ENCODE measurements around the gene LRRC4C.
A peak's percentile ranks its signal among the peaks of the same experiment; 100 is the strongest.
"Not testable (repeated sequence)": the region's sequence is repeated elsewhere in the genome, so short reads cannot be mapped to it uniquely, and the experiment has no call there.

LRRC4C gene

DNA sequence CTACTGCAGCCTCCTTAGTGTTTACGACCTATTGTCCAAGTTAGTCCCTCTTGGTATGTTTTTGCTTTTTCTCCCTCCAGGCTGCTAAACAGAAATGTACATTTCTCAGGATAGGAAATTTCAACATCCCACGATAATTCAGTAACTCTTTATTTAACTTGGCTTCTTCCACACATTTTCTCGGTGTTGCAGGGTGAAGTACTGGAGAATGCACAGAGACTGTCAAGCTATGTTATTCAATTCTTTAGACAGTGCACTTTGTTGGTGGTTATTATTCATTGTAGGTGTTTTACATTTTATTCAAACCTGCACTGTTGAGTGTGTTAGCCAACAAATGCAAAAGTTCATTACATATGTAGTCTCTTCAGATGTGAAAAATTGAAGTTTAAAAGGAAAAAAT, 839.8 kb downstream of the LRRC4C start:
- DNase-seq: no peak

- no peak for DNase-seq
Observed at GRCh38 chr11:40606800-40607199, 852.7 kb downstream of the LRRC4C start.

DNA sequence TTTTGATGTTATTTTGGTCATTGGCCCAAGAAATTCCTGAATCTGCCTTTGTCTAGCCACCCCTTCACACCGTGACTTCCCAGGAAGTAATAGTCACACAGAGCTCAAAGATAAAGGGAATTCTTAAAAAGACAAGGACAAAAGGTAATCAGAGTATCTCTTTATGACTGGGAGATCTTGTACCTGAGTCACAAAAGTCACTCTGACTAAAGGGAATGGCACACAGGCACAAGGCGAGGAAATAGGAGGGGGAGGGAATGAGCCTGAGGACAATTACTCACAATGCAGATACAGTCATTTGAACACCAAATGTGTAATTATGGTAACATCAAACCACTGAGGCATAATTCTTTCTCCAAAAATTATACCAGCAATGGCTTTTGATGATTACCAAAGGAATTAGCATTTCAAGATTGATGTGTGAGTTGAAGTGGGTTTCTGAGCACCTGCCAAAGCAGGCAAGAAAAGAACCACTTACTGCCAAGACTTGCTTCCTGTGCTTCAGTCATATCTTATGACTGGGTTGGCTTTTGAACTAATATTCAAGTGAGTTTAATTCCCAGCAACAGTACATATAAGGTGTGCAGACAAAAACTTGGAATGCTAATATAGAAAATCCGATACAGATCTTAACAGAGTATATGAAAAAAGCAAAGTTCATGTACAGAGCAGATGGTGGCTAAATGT, 856.4 kb downstream of the LRRC4C start:
- no peak for DNase-seq

DNA sequence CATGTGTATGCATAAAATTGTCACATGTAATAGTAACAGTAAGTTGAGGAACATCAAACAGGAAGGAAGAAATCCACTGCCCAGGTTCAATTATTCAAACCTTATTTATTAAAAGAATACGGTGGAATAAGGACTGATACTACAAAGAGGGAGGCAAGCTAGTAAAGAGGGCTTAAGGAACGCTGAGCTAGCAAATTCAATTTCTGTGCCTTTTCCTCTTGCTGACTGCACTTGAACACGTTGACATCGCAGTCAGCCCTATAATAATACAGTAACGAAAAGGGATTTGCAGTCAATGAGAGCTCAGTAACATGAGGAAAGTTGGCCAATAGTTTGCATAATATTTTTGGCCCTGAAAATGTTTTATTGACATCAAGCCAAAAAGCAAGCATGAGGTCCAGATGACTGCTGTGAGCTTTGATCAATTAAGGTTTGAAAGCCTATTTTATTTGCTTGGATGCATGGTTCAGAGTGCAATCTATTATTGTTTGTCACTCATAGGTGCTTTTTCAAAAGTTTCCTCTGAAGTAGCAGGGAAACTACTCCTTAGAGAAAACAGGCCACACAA, 861.8 kb downstream of the LRRC4C start:
- DNase-seq: no peak

DNA sequence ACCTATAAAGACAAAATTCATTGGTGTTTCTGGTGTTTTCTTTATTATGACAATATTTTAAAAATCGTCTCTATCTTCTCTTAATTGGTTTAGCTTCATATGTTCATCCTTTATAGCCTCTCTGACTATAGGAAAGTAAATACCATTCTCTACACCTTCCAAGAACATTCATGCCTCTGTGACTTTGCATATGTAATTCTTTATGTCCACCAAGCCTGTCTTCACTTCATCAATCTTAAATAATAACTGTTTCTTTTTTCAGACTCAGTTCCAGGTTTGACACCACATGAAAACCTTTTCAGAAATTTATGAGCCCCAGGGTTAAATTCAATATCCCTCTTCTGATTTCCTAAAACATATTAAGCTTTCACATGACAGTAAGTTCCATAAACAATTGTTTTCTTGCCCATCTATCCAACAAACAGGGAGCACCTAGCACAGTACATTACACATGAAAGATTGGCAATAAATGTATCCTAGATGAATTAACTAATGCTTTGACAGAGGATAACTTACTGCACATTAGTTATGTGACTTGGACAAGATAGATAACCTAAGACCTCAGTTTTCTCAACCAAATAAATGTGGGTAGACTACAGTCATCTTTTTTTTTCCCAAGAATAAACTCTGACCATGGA, 886.1 kb downstream of the LRRC4C start:
- no peak for DNase-seq

GRCh38 chr11:40569947-40570531, 889.4 kb downstream of the LRRC4C start:
- DNase-seq: no peak

DNA sequence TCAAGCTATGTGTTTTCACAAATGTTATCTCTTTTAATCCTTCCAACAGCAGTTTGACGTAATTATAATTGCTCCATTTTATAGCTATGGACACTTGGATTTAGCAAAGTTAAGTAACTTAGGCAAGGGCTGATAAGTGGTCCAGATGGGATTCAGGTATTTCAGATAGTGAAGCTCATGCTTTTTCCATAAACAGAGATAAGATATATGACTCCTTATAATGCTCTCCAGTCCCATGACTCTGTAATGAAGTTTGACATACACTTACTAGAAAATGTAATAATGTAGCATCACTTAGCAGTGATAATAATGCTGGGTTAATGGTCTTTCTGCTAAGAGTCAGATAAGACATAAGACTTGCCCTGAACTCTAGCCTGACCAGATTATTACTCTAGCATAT, 892.1 kb downstream of the LRRC4C start:
- peak; percentile 51 for DNase-seq

GRCh38 chr11:40544162-40544561, 915.3 kb downstream of the LRRC4C start:
- no peak for DNase-seq

DNA sequence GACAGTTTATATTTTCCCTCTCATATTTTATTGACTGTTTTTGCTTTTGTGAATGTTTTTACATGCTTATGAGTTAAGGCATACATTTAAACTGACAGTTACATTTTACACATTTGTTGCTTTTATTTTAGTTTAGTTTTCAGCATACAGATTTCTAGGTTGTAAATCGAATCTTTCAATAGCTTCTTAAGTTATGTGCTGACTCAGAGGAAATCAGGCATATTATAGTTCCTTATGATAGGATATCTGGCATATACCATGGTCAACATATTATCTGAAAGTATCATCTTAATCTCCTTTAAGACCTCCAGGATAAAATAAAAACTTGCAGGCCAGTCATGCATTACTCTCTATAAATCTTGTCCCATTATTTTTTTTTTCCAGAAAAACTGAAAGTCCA, 916.6 kb downstream of the LRRC4C start:
- DNase-seq: no peak

DNA sequence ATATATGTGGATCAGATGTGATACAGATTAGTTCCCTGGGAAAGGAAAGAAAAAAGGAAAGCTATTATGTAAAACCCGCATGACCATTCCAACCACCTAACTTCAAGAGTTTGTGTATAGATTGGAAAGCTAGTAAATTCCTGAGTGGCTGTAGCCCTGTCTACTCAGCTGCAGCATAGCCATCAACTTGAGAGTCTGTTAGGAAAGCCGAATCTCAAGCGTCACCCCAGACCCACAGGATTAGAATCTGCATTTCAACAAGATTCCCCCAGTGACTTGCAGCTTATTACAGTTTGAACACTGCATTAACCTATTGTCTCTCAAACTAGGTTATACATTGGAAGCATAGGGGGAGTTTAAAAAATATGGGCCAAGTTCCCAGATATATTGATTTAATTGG, 921.7 kb downstream of the LRRC4C start:
- peak; percentile 8 for DNase-seq

DNA sequence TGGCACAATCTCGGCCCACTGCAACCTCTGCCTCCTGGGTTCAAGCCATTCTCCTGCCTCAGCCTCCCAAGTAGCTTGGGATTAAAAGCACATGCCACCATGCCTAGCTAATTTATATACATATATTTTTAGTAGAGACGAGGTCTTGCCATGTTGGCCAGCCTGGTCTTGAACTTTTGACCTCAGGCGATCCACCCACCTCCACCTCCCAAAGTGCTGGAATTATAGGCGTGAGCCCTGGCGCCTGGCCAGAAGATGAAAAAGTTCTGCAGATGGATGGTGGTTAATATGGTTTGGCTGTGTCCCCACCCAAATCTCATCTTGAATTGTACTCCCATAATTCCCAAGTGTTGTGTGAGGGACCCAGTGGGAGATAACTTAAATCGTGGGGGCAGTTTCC, 937.4 kb downstream of the LRRC4C start:
- DNase-seq: not testable (repeated sequence)

- no peak for DNase-seq
Observed at GRCh38 chr11:40517122-40517521, 942.3 kb downstream of the LRRC4C start.

DNA sequence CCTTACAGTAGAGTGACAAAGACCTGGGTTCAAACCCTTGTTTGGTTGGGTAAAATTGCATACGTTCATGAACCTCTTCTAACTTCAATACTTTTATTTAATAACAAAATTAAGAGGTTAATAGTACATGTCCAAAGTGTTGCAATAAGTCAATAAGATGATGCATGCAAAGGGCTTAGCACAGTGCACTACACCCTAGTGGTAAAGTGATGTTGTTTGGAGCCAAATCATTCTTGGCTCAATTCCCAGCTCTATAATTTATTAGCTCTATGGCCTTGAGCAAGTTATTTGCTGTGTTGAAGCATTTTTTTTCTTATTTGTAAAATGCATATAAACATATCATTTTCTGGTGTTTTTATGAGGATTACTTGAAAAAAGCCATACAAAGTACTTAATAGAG, 945.3 kb downstream of the LRRC4C start:
- DNase-seq: no peak

- DNase-seq: no peak
Observed at GRCh38 chr11:40513281-40513680, 946.2 kb downstream of the LRRC4C start.

GRCh38 chr11:40508303-40508702, 951.1 kb downstream of the LRRC4C start:
- DNase-seq: no peak

- no peak for DNase-seq
Observed at GRCh38 chr11:40506226-40506625, 953.2 kb downstream of the LRRC4C start.

DNA sequence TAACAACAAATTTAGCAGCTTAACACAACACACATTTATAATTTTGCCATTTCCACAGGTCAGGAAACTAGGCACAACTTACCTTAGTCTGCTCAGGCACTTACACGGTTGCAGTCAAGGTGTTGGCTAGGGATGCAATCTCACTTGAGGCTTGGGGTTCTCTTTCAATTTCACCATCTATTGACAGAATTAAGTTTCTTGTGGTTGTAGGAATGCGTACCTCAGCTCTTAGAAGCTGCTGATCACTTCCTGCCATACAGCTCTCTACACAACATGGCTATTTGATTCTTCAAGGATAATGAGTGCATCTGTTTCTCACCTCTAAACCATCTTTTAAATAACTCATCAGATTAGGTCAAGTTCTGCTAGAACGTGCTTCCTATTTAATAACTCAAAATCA, 968.1 kb downstream of the LRRC4C start:
- no peak for DNase-seq

- DNase-seq: no peak
Observed at GRCh38 chr11:40467771-40468170, 991.7 kb downstream of the LRRC4C start.

DNA sequence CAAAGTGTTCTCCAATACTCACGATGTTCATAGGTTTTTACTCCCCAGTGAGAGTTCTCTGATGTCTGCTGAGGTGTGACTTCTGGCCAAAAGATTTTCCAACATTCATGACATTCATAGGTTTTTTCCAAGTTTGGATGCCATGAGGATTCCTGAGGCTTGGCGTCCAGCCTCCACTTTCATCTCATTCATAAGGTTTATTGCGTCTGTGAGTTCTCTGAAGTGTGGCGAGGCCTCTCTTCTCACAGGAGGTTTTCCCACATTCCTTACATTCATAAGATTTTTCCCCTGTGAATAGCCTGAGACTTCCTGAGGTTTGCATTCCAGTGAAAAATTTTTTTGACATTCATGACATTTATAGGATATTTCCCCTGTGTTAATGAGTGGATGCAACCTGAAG, 1014.1 kb downstream of the LRRC4C start:
- DNase-seq: no peak

DNA sequence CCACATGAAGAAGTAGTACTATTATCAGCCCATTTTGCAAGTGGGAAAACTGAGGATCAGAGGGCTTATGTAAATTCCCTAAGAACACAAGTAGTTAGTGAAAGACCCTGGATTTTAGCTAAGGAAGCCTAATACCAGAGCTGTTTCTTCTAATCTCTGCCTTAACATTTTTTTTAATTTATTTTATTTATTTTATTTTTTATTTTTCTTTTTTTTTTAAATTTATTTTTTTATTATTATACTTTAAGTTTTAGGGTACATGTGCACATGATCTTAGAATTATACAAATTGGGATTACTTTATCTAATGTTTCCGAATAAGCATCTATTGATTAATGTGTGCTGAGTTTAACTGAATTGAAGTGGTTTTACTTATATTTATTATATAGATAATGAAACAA, 1015.3 kb downstream of the LRRC4C start:
- no peak for DNase-seq

DNA sequence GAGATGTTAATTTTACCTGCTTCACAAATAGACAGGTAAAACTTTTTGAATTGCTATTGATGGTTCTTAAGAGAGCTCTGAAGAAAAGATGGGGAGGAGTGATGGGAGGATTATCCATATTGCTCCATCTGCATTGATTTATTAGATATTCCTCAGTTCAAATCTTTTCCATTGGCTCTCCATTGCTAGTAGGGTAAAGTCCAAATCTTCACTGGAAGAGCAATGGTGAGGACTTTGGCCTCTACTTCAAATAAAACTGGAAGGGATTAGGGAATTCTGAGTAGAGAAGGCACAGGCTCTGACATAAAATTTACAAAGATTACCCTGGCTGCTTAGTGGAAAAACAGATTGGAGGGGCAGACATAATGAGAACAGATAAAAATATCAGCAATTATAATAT, 1024.1 kb downstream of the LRRC4C start:
- no peak for DNase-seq

GRCh38 chr11:40434926-40435325, 1024.5 kb downstream of the LRRC4C start:
- DNase-seq: peak; percentile 61

- DNase-seq: no peak
Observed at GRCh38 chr11:40432358-40432757, 1027.1 kb downstream of the LRRC4C start.

- DNase-seq: peak; percentile 12
Observed at GRCh38 chr11:40425168-40425567, 1034.3 kb downstream of the LRRC4C start.
